HG03378 (cell line): ENCODE data around the gene IQCC.
"Not testable (repeated sequence)": the region's sequence is repeated elsewhere in the genome, so short reads cannot be mapped to it uniquely, and the experiment has no call there.

Source experiments
- ATAC-seq: cut with Tn5 transposase; IDR thresholded peaks from one replicate; pipeline ENCODE4 v1.9.1; 2021; ENCODE audit warnings: mild to moderate bottlenecking, moderate library complexity; ENCODE audit not compliant: unreplicated experiment

The IQCC gene

DNA sequence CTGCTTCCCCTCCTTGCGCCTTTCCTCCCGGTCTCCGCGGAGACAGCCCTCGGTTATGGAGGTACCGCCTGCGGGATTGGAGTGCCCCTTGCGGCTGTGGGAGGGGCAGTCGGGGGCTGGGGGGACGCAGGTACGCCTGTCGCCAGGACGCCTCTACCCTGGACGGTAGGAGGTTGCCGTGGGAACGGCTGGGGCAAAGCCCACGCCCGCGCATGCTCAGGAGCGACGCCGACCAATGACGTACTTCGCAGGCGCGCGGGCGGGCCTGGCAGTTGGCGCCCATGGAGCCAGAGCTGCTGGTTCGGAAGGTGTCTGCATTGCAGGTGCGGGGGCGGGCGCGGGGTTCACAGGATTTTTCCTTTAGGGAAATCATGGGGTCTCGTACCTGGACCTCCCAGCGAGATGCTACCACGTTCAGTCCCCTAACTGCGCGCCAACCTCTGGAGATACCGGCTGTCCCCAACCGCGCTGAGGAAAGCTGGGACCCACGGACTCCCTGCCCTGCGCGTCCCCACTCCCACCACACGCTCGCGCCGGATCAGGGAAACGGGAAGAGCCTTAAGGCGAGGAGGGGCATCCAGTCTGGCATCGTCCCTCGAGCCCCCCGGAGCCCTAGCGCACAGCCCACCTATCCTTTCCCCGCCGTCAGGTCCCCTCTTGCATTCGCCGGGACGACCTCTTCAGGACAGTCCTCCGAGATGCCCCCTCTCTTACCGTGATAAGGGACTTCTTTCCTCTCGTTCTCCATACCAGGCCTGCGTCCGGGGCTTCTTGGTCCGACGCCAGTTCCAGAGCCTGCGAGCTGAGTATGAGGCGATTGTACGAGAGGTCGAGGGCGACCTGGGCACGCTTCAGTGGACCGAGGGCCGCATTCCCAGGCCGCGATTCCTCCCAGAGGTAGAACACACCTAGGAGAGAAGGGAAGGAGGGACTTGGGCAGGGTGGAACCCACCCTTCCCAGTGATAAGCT is at the start of gene IQCC:
Gene IQCC, plus strand, starts transcription at position 271 of the 970 bp plus-strand sequence. Its CDS starts 11 bp downstream, at position 282.
- no peak for ATAC-seq

DNA sequence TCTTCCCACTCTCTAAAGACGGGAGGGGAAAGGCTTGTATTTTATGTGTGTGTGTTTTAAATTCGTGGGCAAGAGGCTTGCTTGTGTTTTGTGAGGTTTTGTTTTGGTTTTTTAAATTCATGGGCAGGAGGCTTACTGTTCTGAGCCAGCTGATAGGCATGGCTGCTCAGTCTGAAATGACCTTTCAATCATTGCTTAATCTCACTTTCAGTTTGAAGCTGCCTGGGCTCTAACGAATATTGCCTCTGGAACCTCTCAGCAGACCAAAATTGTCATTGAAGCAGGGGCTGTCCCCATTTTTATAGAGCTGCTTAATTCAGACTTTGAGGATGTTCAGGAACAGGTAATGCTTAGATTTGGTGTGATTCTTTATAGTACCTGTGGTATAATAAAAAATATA is 46.3 kb upstream of the IQCC start:
- no peak for ATAC-seq

DNA sequence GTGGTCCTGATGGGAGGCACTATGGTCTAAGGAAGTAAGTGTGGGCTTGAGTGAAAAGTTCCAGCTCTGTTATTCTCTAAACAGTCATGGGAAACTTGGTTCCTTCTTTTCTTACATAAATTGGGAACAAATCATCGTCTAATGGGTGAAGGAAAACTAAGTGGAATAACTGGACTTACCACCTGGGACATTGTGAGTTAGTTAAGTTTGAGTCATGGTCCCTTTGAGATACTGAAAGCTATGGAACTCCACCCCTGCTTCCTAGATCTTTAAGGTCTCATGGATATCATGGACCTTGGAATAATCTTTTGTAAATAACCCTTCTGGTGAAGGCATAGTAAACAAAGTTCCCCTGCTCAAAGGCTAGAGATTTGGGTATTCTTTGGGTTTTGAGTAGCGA is 42.1 kb upstream of the IQCC start:
- ATAC-seq = no peak

DNA sequence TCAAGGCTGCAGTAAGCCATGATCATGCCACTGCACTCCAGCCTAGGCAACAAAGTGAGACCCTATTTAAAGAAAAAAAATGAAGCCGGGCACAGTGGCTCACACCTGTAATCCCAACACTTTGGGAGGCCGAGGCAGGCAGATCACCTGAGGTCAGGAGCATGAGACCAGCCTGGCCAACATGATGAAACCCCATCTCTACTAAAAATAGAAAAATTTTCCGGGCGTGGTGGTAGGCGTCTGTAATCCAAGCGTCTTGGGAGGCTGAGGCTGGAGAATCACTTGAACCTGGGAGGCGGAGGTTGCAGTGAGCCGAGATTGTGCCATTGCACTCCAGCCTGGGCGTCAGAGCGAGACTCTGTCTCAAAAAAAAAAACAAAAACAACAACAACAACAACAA is 39.8 kb upstream of the IQCC start:
- not testable (repeated sequence) for ATAC-seq

DNA sequence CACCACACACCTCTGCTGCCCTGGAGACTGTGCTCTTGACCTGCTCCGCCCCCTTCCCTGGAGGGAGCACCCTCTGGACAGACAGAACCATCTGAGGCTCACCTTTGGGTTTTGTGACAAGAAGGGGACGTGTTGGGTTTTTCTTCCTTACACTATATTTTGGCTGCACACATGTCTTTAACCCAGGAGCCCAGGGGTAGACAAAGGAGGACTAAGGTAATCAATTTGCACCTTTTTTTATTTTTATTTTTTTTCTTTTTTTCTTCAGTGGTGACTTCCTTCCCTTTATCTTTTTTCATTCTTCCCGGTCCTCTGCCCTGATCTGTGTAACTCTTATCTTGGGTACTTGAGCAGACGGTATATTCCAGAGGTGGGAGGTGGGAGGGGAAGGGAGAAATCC is 34.5 kb upstream of the IQCC start:
- ATAC-seq = no peak

DNA sequence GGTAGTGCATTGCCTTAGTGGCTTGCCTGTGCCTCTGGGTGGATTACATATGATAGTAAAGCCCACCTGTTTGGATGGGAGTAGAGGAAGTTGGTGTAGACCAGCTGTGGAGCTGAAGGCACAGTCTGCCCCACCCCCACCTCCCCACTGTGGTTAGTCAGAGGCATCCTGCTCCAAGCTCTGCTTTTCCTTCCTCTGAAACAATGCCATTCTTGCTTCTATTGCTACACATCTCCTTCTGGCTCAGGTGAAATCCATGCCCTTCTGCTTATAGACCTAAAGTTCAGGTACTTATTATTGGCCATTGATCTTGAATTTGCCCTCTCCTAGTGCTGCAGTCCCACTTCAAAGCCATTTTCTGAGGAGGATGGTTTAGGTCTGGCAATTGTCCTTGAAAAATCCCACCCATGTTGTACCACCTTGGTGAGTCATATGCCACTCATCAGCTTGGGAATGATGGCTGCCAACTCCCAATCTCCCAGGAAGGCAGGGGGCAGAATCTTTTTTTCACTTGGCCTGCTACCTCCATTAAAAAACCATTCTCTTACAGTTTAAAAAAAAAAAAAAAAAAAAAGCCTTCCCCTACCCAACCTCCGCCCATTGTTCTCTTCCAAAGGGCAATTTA is 32.7 kb upstream of the IQCC start:
- no peak for ATAC-seq

DNA sequence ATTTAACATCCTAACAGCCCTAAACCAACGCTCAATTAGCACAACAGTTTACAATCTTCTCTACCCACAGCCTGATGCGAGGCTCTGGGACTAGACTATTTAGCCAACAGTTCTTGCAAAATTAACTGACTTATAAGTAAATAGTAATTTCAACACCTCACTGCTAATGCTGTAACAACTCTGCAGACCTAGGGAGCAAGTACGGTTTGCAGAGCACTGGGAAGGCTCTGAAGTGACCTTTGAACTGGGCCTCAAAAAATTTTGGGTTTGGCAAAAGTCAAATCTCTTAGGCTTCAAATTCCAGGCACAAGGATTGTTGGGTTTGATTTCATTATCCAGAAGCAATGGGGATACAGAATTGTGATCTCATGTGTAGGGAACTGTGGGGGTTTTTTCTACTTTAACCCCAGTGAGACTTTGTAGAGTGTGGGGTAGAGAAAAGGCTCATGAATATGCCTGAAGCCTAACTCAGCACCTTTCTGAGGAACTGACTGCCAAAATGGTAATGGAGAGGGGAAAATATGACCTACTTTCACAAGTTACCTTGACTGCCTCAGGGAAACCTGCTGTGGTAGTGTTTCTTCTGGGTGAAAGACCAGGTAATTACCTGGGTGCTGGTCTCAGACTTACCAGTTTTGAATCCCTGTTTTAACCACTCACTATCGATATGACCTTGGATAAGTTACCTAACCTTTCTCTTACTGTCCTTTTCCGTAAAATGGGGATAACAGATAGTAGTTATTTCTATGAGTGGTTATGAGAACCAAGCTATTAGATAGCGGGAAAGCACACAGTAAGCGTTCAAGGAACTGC is 26.9 kb upstream of the IQCC start:
- no peak for ATAC-seq

DNA sequence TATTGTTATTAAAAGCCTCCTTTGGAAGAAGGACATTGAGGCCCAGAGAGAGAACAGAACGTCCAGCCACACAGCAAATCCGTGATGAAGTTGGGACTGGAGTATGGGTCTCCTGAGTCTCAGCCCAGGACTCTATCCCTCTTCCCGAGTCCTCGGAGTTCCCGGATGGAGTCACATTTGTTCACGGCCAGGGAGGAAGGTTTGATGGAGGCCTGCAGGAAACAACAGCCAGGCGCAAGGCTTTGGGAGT is 26.4 kb upstream of the IQCC start:
- no peak for ATAC-seq

DNA sequence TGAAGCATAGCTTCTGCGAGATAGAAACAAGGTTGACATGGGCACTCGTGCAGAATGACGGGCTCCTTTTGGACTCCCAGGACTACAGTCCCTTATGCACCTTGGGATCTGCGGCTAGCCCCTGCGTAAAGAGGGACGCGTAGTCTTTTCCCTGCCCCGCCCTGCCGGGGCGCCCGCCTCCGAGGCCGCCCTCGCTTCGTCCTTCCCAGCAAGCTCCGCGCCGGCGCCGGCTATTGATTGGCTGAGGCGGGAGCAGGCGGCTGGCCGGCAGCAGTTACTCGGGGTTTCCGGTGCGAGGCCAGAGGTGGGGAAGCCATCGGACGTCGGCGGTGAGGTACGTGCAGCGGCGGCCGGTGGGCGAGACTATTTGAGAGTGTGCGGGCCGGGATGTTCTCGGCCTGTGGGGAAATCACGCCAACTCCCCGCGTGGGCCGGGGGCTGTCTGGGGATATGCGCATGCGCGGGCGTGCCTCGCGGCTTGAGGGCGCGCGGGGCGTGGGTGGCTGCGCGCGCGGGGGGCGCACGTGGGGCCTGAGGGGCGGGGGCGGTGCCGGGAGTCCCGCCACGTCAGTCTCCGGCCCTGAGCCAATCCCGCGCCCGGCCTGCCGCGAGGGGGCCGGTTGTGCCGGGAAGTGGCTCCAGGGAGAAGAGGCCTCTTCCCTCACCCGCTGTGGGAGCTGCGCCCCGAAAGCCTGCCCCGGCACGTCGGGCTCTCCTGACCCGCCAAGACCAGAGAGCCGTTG is 25.9 kb upstream of the IQCC start, which contains the start of gene TXLNA:
Gene TXLNA, plus strand, starts transcription at position 233 of the 743 bp plus-strand sequence. CDS start 671 bp downstream, outside the sequence.
- peak; percentile 63 for ATAC-seq

DNA sequence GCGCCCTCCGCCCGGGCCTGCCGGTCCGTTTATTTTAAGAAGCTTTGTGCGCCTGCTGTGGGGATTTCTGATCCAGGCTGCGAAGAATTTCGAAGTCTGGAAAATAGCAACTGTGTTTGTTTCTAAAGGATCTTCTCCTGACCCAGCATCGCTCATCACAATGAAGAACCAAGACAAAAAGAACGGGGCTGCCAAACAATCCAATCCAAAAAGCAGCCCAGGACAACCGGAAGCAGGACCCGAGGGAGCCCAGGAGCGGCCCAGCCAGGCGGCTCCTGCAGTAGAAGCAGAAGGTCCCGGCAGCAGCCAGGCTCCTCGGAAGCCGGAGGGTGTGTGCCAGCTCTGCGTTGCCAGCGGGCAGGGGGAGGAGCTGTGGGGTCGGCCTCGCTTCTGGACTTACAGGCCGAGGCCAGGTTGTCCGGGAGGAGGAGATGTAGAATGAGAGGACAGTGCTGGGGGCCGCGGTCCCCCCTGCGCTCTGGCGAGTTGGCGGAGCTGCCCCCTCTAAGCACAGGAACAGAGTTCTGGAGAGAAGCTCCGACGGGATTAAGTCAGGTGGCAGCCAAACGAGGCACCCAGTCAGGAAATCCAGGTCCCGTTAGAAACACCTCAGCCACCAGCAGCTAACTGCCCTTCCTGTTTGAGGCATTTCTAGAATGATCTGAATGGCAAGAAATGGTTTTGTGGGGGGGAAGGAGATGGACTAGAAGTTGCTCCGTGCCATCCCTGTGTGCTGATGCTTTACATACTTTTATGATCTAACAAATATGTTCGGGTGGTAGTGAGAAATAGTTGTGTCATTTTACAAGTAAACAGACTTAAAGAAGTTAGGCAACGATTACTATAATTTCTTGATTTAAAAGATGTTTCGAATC is 25.0 kb upstream of the IQCC start:
- ATAC-seq = peak; percentile 11

DNA sequence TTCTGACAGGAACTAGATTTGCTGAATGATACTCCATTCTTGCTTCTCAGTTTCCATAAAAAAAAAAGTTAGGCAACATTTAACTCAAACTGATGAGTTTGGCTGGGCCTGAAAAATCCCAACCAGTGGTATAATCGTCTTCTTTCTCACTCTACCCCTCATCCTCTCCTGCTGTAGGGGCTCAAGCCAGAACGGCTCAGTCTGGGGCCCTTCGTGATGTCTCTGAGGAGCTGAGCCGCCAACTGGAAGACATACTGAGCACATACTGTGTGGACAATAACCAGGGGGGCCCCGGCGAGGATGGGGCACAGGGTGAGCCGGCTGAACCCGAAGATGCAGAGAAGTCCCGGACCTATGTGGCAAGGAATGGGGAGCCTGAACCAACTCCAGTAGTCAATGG is 24.4 kb upstream of the IQCC start:
- no peak for ATAC-seq

DNA sequence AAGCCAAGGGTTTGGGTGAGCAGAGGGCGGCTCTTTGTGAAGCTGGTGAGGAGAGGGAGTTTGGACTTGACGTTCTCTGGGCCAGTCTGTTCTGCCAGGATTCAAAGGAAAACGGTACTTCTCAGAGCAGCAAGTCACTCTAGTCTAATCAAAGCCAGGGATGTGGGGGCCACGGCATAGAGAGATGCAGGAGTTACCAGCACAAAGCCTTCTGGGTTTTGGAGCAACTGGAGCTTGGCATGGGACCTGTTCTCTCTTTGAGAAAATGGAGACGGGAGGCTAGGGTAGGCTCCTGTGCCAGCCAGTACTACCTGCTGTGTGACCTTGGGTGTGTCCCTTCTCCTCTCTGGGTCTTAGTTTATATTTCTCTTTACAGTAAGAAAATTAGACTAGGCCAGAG is 23.9 kb upstream of the IQCC start:
- ATAC-seq = no peak

DNA sequence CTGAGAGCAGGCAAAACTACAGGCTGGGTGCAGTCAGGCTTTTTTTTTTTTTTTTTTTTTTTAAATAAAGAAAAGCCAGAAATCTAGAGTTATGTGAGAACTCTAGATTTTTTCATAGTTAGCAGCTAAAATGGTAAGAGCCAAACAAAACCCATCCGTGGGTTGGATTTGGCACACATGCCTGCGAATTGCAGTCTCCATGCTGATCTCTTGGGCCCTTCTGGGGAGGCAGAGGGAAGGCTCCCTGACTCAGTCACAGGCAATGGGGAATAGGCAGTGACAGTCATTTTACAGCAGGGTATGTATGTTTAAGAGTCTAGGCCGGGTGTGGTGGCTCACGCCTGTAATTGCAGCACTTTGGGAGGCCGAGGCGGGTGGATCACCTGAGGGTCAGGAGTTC is 23.4 kb upstream of the IQCC start:
- ATAC-seq = no peak

DNA sequence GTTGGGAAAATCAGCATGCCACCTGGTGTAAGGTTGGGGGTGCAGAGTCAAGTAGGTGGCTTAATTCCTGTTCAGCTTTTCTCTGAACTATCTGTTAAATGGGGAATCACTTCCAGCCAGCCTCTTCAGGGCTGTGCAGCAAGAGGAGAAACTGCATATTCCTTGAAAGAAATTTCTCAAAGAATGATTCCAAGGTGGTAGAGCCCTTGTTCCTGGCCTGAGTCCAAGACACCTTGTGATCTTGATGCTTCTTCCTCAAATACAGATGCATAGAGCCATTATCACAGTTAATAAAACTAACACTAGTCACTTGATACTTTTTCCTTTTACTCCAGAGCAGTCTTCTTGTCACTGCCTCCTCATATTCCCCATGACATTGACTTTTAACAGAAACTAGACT is 20.8 kb upstream of the IQCC start:
- no peak for ATAC-seq

DNA sequence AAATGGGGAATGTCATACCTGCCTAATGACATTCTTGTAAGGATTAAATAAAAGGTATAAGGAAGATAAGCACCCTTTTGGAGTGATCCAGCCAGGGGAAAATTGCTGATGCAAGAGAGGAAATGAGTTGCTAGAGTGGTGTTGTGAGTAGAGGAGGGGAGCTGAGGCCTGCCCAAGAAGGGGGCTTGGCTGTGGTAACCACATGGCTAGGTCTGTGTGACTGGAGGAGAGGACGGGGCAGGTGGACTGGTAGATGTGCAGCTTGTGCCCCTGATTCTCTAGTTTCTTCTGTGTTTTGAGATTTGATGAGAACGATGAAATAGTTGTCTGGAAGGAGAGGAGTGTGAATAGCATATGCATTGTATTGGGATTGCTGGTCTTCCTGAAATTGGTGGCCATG is 19.4 kb upstream of the IQCC start:
- no peak for ATAC-seq

DNA sequence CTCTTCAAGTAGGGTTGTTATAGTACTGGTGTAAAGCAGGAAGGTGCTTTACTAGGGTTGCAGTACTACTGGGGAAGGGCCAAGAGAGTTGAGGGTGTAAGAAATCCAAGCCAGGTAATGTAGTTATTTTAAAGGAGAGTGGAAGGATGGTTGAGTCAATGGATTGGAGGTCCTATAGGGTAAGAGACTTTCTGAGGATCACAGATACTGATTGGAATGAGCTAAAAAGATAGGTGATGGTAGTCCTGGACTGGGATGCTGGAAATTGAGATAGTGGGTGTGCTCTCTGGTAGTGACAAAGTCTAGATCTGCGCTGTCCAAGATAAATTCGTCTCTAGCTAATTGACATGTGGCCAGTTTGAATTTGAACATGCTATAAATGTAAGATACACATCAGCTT is 19.0 kb upstream of the IQCC start:
- ATAC-seq = no peak

DNA sequence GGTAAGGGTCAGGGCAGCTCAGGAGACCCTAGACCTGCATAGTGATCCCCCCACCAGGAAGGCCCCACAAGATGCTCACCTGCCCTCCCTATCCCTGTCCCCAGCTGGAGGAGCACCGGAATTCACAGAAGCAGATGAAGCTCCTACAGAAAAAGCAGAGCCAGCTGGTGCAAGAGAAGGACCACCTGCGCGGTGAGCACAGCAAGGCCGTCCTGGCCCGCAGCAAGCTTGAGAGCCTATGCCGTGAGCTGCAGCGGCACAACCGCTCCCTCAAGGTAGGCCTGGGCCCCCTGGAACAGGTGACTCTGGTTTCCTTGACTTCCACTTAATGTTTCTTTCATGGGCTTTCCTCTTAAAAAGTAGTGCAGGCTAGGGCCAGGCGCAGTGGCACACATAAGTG is 17.6 kb upstream of the IQCC start:
- no peak for ATAC-seq

DNA sequence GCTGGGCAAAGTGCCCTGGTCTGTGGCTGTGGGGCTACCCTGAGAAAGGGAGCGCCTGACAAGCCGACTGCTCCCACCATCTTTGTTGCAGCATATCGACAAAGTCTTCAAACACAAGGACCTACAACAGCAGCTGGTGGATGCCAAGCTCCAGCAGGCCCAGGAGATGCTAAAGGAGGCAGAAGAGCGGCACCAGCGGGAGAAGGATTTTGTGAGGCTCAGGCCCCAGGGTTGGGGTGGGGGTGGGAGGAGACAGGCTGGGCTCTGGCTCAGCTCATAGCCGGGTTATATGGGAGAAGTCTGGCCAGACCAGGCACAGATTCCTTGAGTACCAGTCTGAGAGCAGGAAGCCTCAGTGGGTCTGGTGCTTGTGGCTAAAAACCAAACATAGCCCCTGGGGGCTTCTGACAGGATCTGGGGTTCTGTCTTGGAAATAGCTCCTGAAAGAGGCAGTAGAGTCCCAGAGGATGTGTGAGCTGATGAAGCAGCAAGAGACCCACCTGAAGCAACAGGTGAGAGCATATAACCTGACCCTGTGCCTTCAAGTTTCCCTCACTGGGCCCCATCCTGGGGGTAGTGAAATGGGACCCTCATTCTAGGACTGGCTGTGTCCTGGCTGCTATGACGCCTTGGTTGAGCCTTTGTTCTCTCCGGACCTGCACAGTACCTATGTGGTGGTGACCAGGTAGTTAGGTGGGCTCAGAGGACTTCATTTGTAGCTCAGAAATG is 13.1 kb upstream of the IQCC start:
- ATAC-seq = no peak

DNA sequence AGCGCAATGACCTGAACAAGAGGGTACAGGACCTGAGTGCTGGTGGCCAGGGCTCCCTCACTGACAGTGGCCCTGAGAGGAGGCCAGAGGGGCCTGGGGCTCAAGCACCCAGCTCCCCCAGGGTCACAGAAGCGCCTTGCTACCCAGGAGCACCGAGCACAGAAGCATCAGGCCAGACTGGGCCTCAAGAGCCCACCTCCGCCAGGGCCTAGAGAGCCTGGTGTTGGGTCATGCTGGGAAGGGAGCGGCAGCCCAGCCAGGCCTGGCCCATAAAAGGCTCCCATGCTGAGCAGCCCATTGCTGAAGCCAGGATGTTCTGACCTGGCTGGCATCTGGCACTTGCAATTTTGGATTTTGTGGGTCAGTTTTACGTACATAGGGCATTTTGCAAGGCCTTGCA is 10.5 kb upstream of the IQCC start:
- no peak for ATAC-seq
